ENCODE data around the gene DNAH3. TPM values are rescaled to one million over a fixed set of nuclear protein-coding genes. Genes with fewer than 3 reads are reported as not detected.

DNAH3 gene
- total RNA-seq, 1 experiment from 2014 or later = 4.4 TPM

- POLR2A ChIA-PET = interaction anchor here (1.4 kb wide), 1 partner anchor 36 kb away, joined by 5 read pairs; no protein-coding TSS in a partner anchor
- CTCF ChIA-PET = interaction anchor here (0.6 kb wide), 1 partner anchor 1376 kb away, joined by 4 read pairs; no protein-coding TSS in a partner anchor
- no peaks in the 10 kb centered on the region for H3K36me3 ChIP-seq (ENCODE audit: control insufficient read depth, insufficient read depth, low read length)
- intact Hi-C loops (cut with micrococcal nuclease; ENCODE audit: unreplicated experiment) = loop anchor here (5.0 kb wide), 2 partner anchors 50 to 180 kb away; no protein-coding TSS in a partner anchor
- H3K4me3 ChIP-seq (ENCODE audit: low read depth, low read length) = no peak overlapping the region
- Mint-ChIP-seq H3K27ac (ENCODE audit: unreplicated experiment) (peak overlapping the region; percentile 93), H3K27me3 (ENCODE audit: insufficient read depth, unreplicated experiment) (no peaks in the 10 kb centered on the region), H3K4me1 (ENCODE audit: low read depth, unreplicated experiment) (peaks cover 67% of the 10 kb centered on the region), H3K4me3 (ENCODE audit: unreplicated experiment) (peak overlapping the region; percentile 74), H3K9me3 (ENCODE audit: unreplicated experiment) (no peaks in the 10 kb centered on the region), H3K36me3 (ENCODE audit: insufficient read depth, unreplicated experiment) (peaks cover 50% of the 10 kb centered on the region)
- TF ChIP-seq, protein P1, sequence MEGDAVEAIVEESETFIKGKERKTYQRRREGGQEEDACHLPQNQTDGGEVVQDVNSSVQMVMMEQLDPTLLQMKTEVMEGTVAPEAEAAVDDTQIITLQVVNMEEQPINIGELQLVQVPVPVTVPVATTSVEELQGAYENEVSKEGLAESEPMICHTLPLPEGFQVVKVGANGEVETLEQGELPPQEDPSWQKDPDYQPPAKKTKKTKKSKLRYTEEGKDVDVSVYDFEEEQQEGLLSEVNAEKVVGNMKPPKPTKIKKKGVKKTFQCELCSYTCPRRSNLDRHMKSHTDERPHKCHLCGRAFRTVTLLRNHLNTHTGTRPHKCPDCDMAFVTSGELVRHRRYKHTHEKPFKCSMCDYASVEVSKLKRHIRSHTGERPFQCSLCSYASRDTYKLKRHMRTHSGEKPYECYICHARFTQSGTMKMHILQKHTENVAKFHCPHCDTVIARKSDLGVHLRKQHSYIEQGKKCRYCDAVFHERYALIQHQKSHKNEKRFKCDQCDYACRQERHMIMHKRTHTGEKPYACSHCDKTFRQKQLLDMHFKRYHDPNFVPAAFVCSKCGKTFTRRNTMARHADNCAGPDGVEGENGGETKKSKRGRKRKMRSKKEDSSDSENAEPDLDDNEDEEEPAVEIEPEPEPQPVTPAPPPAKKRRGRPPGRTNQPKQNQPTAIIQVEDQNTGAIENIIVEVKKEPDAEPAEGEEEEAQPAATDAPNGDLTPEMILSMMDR (IDR thresholded peaks at IDR 0.05; ENCODE audit: insufficient read depth in 1 of 2, low read depth in 1 of 2, low read length in 1 of 2, severe bottlenecking in 1 of 2, unreplicated experiment in 1 of 2) = no peak
- H3K27me3 ChIP-seq (replicated peaks; ENCODE audit: control insufficient read depth, insufficient read depth, low read length) = no peaks in the 10 kb centered on the region
- no peak for DNase-seq
- H3K9me3 ChIP-seq = no peaks in the 10 kb centered on the region
- BruUV-seq (replicated peaks) = no TSS peak
- peaks cover 70% of the 10 kb centered on the region for H3K4me1 ChIP-seq
These were observed 248.2 kb downstream of the DNAH3 start for GRCh38 chr16:20902426-20902825.

- H3K27me3 ChIP-seq (replicated peaks; ENCODE audit: control insufficient read depth, insufficient read depth, low read length) = no peaks in the 10 kb centered on the region
- no peaks in the 10 kb centered on the region for H3K9me3 Mint-ChIP-seq (ENCODE audit: unreplicated experiment)
- ChIA-PET CTCF (no interaction called here), POLR2A (no interaction called here)
- peak overlapping the region; percentile 93 for H3K27ac Mint-ChIP-seq (ENCODE audit: unreplicated experiment)
- H3K36me3 ChIP-seq (ENCODE audit: control insufficient read depth, insufficient read depth, low read length) = no peaks in the 10 kb centered on the region
- TSS peak; percentile 33 for BruUV-seq (replicated peaks)
- DNase-seq = peak; percentile 78 to 79
- H3K36me3 Mint-ChIP-seq (ENCODE audit: insufficient read depth, unreplicated experiment) = peaks cover 50% of the 10 kb centered on the region
- H3K27me3 Mint-ChIP-seq (ENCODE audit: insufficient read depth, unreplicated experiment) = no peaks in the 10 kb centered on the region
- peaks cover 63% of the 10 kb centered on the region for H3K4me1 ChIP-seq
- H3K9me3 ChIP-seq = no peaks in the 10 kb centered on the region
- peak overlapping the region; percentile 68 for H3K4me3 ChIP-seq (ENCODE audit: low read depth, low read length)
- TF ChIP-seq, protein P1 (IDR thresholded peaks at IDR 0.05; ENCODE audit: insufficient read depth in 1 of 2, low read depth in 1 of 2, low read length in 1 of 2, severe bottlenecking in 1 of 2, unreplicated experiment in 1 of 2) = no peak
- H3K4me1 Mint-ChIP-seq (ENCODE audit: low read depth, unreplicated experiment) = peaks cover 64% of the 10 kb centered on the region
- peak overlapping the region; percentile 74 for H3K4me3 Mint-ChIP-seq (ENCODE audit: unreplicated experiment)
- intact Hi-C loops (cut with micrococcal nuclease; ENCODE audit: unreplicated experiment) = loop anchor here (5.0 kb wide), 2 partner anchors 51 to 181 kb away; no protein-coding TSS in a partner anchor
These were observed 249.1 kb downstream of the DNAH3 start for GRCh38 chr16:20901436-20902112.

- no peaks in the 10 kb centered on the region for H3K36me3 ChIP-seq (ENCODE audit: control insufficient read depth, insufficient read depth, low read length)
- POLR2A ChIA-PET = interaction anchor here (1.4 kb wide), 1 partner anchor 37 kb away, joined by 10 read pairs; no protein-coding TSS in a partner anchor
- H3K27me3 Mint-ChIP-seq (ENCODE audit: insufficient read depth, unreplicated experiment) = no peaks in the 10 kb centered on the region
- no peaks in the 10 kb centered on the region for H3K27me3 ChIP-seq (replicated peaks; ENCODE audit: control insufficient read depth, insufficient read depth, low read length)
- peaks cover 58% of the 10 kb centered on the region for H3K4me1 ChIP-seq
- peak overlapping the region; percentile 93 for H3K27ac Mint-ChIP-seq (ENCODE audit: unreplicated experiment)
- peaks cover 50% of the 10 kb centered on the region for H3K36me3 Mint-ChIP-seq (ENCODE audit: insufficient read depth, unreplicated experiment)
- intact Hi-C loops (cut with micrococcal nuclease; ENCODE audit: unreplicated experiment) = loop anchor here (5.0 kb wide), 2 partner anchors 51 to 181 kb away; no protein-coding TSS in a partner anchor
- peak overlapping the region; percentile 68 for H3K4me3 ChIP-seq (ENCODE audit: low read depth, low read length)
- DNase-seq = no peak
- no peaks in the 10 kb centered on the region for H3K9me3 Mint-ChIP-seq (ENCODE audit: unreplicated experiment)
- peaks cover 59% of the 10 kb centered on the region for H3K4me1 Mint-ChIP-seq (ENCODE audit: low read depth, unreplicated experiment)
- CTCF ChIA-PET = interaction anchor here (1.6 kb wide), 1 partner anchor 51 kb away, joined by 6 read pairs; no protein-coding TSS in a partner anchor
- H3K9me3 ChIP-seq = no peaks in the 10 kb centered on the region
- no TSS peak for BruUV-seq (replicated peaks)
- peak overlapping the region; percentile 74 for H3K4me3 Mint-ChIP-seq (ENCODE audit: unreplicated experiment)
- TF ChIP-seq, protein P1 (IDR thresholded peaks at IDR 0.05; ENCODE audit: insufficient read depth in 1 of 2, low read depth in 1 of 2, low read length in 1 of 2, severe bottlenecking in 1 of 2, unreplicated experiment in 1 of 2) = no peak
These were observed 249.6 kb downstream of the DNAH3 start for GRCh38 chr16:20901068-20901435.

Measured in Caco-2 (cell line).